Muscle layer of duodenum (tissue), 2 donors: ENCODE measurements around the gene SETD1B.
A peak's percentile ranks its signal among the peaks of the same experiment; 100 is the strongest.
"Not testable (repeated sequence)": the region's sequence is repeated elsewhere in the genome, so short reads cannot be mapped to it uniquely, and the experiment has no call there.

ENCODE experiments used
- H3K27ac ChIP-seq: one replicate; pipeline ENCODE4 v1.7.0; 2013; ENCODE audit warnings: mild to moderate bottlenecking, low read length
- H3K27me3 ChIP-seq: one replicate; pipeline ENCODE4 v1.7.0; 2013; ENCODE audit warnings: low read depth, mild to moderate bottlenecking, control low read depth, low read length
- H3K36me3 ChIP-seq, 2 donors: one replicate each; pipeline ENCODE4 v1.7.0; 2013; ENCODE audit warnings: low read length in 2 of 2, control low read depth in 1 of 2, mild to moderate bottlenecking in 1 of 2; ENCODE audit not compliant: insufficient read depth in 2 of 2, control insufficient read depth in 1 of 2
- H3K4me1 ChIP-seq, 2 donors: one replicate each; pipeline ENCODE4 v1.7.0; 2013; ENCODE audit warnings: low read length in 2 of 2, mild to moderate bottlenecking in 2 of 2, control low read depth in 1 of 2, moderate library complexity in 1 of 2; ENCODE audit not compliant: insufficient read depth in 2 of 2, control insufficient read depth in 1 of 2
- H3K4me3 ChIP-seq, 2 donors: one replicate each; pipeline ENCODE4 v1.7.0; 2013; ENCODE audit warnings: low read length in 2 of 2, low read depth in 1 of 2, mild to moderate bottlenecking in 1 of 2
- H3K9me3 ChIP-seq, 2 donors: one replicate each; pipeline ENCODE4 v1.7.0; 2013; ENCODE audit warnings: low read length in 2 of 2, control low read depth in 1 of 2, mild to moderate bottlenecking in 1 of 2; ENCODE audit not compliant: control insufficient read depth in 1 of 2
- donor health status: healthy.

The SETD1B gene

GRCh38 chr12:121837680-121838079 lies 33.9 kb downstream of the SETD1B start:
- H3K36me3 ChIP-seq, result no peaks in the 10 kb centered on the region
- no peak overlapping the region for H3K4me3 ChIP-seq
- H3K27ac ChIP-seq, result no peak overlapping the region
- no peaks in the 10 kb centered on the region for H3K27me3 ChIP-seq
- no peaks in the 10 kb centered on the region for H3K4me1 ChIP-seq
- no peaks in the 10 kb centered on the region for H3K9me3 ChIP-seq

- Histone ChIP-seq H3K4me3 (no peak overlapping the region), H3K36me3 (no peaks in the 10 kb centered on the region), H3K4me1 (no peaks in the 10 kb centered on the region), H3K9me3 (no peaks in the 10 kb centered on the region), H3K27ac (no peak overlapping the region), H3K27me3 (no peaks in the 10 kb centered on the region)
These were observed 34.3 kb downstream of the SETD1B start for GRCh38 chr12:121838126-121838525.

GRCh38 chr12:121839106-121839992 lies 35.5 kb downstream of the SETD1B start:
- no peak overlapping the region for H3K27ac ChIP-seq
- peak overlapping the region; percentile 79 to 84 for H3K4me3 ChIP-seq
- no peaks in the 10 kb centered on the region for H3K27me3 ChIP-seq
- no peaks in the 10 kb centered on the region for H3K4me1 ChIP-seq
- H3K36me3 ChIP-seq, result no peaks in the 10 kb centered on the region
- no peaks in the 10 kb centered on the region for H3K9me3 ChIP-seq

- no peaks in the 10 kb centered on the region for H3K36me3 ChIP-seq
- peak overlapping the region; percentile 79 to 84 for H3K4me3 ChIP-seq
- H3K27me3 ChIP-seq, result no peaks in the 10 kb centered on the region
- no peaks in the 10 kb centered on the region for H3K9me3 ChIP-seq
- H3K27ac ChIP-seq, result no peak overlapping the region
- no peaks in the 10 kb centered on the region for H3K4me1 ChIP-seq
These were observed 36.4 kb downstream of the SETD1B start for GRCh38 chr12:121839993-121840761.

GRCh38 chr12:121843236-121843982 lies 39.6 kb downstream of the SETD1B start:
- Histone ChIP-seq H3K27me3 (no peaks in the 10 kb centered on the region), H3K36me3 (no peaks in the 10 kb centered on the region), H3K27ac (no peak overlapping the region), H3K4me3 (no peak overlapping the region), H3K4me1 (no peaks in the 10 kb centered on the region), H3K9me3 (no peaks in the 10 kb centered on the region)

- Histone ChIP-seq H3K9me3 (no peaks in the 10 kb centered on the region), H3K36me3 (no peaks in the 10 kb centered on the region), H3K4me1 (no peaks in the 10 kb centered on the region), H3K27me3 (no peaks in the 10 kb centered on the region), H3K4me3 (no peak overlapping the region), H3K27ac (no peak overlapping the region)
These were observed 41.9 kb downstream of the SETD1B start for GRCh38 chr12:121845701-121846100.

GRCh38 chr12:121849211-121849610 lies 45.4 kb downstream of the SETD1B start:
- no peaks in the 10 kb centered on the region for H3K4me1 ChIP-seq
- no peak overlapping the region for H3K4me3 ChIP-seq
- H3K9me3 ChIP-seq, result no peaks in the 10 kb centered on the region
- no peaks in the 10 kb centered on the region for H3K27me3 ChIP-seq
- H3K36me3 ChIP-seq, result no peaks in the 10 kb centered on the region
- H3K27ac ChIP-seq, result no peak overlapping the region

GRCh38 chr12:121849665-121850064 lies 45.9 kb downstream of the SETD1B start:
- Histone ChIP-seq H3K4me1 (no peaks in the 10 kb centered on the region), H3K27me3 (no peaks in the 10 kb centered on the region), H3K4me3 (no peak overlapping the region), H3K27ac (no peak overlapping the region), H3K36me3 (no peaks in the 10 kb centered on the region), H3K9me3 (no peaks in the 10 kb centered on the region)

- H3K9me3 ChIP-seq, H3K27me3 ChIP-seq, H3K27ac ChIP-seq, H3K4me1 ChIP-seq, H3K4me3 ChIP-seq, H3K36me3 ChIP-seq: not testable (repeated sequence)
These were observed 48.6 kb downstream of the SETD1B start for GRCh38 chr12:121852392-121852791.

- Histone ChIP-seq H3K4me3 (no peak overlapping the region), H3K27ac (no peak overlapping the region), H3K9me3 (no peaks in the 10 kb centered on the region), H3K4me1 (peaks cover 3 to 13% of the 10 kb centered on the region in 2 donors), H3K36me3 (no peaks in the 10 kb centered on the region), H3K27me3 (no peaks in the 10 kb centered on the region)
These were observed 53.8 kb downstream of the SETD1B start for GRCh38 chr12:121857322-121858246.
